NCI-H524 (cell line): ENCODE measurements around the gene SH2B3.
"Not testable (repeated sequence)": the region's sequence is repeated elsewhere in the genome, so short reads cannot be mapped to it uniquely, and the experiment has no call there.

ENCODE experiments used
- DNase-seq, 2 experiments: peaks; one replicate each; lab custom pipeline; 2025; lab: John Stamatoyannopoulos, UW

The SH2B3 gene

DNA sequence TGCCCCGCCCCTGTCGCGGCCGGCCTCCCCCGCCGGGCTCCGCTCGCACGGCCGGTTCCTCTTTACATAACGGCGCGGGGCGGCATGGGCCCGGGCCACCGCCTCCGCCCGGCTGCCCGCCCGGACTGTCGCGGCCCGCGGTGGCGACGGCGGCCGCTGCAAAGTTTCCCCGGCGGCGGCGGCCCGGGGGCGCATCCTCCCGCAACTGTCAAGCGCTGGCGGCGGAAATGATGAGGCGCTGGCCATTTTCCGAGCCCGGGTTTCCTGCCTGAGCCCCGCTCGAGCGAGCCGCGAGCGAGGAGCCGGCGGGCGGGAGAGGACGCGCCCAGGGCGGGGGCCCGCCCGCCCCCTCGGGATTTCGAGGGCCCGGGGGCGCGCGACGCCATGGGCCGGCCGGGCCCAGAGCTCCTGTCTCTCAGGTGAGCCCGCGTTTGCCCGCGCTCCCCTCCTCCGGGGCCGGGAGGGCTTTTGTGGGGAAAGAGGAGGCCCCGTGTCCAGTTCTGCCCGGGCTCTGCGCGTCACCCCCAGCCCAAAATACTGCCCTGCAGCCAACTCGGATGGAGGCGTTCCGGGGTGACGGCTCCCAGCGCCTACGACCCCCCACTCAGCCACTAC is at the start of gene SH2B3:
SH2B3 (plus strand) TSS at position 65 of the 615 bp plus-strand sequence. CDS start 12,223 bp downstream, outside the sequence.
- DNase-seq, result peak in 1 of 2 experiments; percentile 55

DNA sequence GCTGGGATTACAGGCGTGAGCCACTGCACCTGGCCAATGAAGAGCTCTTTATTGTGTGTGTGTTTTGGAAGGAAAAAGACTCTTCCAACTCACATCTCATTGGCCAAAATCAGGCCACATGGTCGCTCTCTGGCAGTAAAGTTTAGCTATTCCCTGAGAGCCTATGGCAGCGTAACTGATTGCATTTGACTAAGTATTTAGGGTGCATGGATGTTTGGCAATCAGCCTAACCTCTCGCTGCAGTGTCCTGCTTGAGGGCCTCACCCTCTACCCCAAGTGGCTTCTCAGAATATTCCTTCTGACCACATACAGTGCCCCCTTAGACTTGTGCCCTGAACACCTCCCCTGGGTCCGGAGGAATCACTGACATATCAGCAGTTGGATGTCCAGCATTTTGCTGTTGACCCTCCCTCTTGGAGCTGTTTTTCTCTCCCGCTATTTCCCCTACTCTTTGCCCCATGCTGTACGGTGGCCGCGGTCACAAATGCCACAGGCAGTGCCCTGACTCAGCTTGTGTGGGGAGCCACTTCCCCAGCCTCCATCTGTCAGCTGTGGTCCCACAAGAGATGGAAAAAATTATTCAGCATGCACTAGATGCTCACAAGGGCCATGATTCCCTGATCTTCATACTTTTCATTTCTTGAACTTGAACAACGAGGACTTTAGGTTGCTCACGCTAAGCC is 46.4 kb upstream of the SH2B3 start:
- DNase-seq, result no peak

DNA sequence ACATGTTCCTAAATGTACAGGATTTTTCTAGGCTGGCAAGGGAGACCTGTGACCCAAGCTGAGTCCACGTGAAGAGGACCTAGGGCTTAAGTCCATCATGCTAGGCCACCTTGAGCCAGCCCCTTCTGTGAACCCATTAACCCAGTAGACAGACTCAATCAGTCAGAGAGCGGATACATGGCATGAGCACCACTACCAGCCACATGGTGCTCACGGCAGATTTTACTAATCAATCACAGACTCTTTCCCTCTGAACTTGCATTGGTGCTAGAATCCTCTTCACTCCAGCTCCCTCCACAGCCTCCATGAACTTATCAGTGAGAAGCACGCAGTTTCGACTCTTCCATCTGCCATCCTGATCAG is 45.8 kb upstream of the SH2B3 start:
- DNase-seq, result no peak

DNA sequence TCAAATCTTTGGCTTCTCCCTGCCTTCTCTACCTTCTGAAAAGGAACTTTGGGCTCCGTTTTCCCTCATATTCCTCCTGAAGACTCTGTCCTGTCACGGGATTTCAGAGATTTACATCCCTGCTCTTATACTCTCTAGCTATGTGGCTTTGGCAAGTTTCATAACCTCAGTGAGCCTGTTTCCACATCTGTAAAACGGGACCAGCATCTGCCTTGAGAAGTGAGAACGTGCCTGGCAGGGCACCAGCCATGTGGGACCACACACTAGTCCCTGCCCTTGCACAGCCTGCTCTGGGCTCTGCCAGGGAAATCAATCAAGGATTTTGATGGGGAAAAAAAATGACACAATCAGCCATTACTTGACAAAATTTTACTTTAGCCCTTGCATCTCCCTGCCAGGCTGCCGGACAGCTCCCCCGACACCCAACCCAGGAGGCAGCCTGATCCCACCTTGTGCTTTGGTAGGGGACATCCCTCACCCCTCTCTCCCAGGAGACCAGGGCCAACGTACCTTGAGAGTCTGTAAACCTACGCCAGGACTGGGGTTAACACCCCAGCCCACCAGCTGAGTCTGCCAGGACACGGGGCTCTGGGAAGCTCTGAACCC is 45.3 kb upstream of the SH2B3 start:
- DNase-seq, result no peak

DNA sequence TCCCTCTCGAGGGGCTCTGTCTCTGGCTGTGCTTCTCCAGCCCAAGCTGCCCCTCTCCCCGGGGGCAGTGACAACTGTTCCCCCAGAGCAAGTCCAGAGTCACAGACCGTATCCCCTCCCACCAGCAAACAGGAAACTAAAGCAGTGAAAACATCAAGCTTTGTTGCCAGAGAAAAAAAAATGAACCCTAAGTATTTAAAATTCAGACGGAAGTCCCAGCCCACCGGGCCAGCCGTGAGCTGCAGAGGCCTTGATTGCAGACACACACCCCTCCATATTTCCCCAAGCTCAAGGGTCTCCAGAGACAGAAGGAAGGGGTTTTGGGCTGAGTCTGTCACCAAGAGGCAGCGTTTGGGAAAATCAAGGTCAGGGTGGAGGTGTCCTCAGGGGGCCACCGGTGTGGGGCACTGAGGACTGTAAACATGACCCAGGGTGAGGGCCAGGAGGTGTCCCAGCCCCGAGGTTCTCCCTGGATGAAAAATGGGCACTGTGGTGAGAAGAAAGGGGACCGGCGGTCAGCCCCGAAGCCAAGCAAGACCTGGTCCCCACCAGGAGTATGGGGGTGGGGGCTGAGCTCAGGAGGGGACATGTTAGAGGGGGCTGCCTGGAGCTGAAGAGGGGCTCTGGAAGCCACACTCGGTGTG is 44.5 kb upstream of the SH2B3 start:
- no peak for DNase-seq

DNA sequence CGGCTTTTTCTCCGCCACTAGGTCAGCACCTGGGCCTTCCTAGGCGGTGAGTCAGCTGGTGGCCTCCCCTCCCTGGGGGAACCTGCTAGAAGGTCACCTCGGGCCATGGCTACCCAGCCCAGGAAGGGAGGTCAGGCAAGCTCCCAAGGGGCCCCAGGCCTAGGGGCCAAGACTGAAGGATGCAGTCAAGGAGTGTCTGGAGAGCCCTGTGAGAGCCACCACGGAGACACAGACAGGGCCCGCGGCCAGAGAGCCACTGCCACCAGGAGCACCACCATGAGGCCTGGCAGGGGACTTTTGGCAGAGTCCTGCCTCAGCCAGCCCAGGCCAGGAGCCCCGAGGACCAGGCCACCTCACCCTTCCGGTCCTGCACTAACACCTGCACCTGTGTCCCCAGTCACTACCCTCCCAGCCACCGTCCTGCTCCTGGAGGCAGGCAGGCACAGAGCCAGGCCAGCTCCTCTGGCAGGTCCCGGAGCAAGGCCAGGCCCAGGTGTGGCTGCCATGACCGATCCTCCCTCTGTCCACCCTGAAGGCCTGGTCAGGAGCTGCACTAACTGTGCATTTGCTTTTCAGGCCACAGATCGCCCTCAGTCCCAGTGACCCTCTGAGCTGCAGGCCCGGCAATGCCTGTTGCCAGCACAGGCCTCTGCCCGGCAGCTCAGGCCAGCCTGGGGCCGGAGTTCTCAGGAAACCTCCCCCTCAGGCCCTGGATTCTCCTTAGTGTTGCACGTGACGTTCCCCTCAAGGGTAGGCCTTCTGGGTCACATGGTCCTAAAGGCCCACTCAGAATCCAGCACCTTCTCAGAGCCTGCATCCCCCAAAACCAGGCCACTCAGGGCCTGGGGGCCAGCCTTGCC is 43.8 kb upstream of the SH2B3 start:
- no peak for DNase-seq

DNA sequence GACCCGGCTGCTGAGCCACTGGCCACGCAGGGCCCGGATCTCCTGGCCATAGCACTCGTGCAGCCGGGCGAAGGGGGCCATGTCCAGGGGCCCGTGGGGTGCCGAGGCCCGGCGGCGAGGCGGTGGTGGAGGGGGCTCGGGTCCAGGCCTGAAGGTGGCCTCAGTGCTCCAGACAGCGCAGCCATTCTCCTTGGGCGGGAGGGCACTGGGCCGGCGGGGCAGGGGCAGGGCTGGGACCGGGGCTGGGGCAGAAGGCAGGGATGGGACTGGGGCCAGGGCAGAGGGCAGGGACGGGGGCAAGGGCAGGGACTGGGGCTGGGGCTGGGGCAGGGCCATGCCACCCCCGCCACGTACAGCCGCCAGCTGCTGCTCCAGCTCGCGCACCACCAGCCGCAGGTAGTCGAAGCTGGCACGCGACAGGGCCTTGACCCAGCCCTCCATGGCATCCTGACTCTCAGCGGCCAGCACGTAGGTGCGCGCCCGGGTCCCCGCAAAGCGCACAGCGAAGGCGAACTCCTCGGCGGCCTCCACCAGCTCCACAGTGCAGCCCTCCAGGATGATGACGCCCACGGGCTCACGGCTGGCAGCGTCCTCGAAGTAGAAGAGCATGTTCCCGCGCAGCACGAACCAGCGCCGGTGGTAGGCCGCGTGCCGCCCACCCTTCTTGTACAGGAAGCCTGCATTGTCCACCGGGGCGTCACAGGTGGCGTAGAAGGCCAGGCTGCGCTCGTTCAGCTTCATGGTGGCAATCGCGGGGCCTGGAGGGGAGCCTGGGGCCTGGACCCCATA is 42.8 kb upstream of the SH2B3 start:
- DNase-seq, result no peak

DNA sequence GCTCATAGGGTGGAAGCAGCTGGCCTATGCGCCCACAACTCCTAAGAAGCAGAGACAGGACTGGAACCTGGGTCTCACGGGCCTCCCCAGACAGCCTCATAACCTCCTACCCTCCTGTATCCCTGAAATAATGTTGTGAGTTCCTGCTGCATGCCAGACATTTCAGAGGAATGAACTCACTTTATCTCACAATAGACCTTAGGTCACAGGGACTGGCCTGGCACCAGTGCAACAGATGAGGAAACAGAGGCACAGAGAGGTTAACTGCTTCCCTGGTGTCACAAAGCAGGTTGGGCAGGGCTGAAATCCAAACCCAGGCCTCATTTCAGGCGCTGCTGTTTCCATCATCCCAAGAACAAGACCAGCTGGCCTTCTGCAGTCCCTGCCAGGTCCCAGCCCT is 42.1 kb upstream of the SH2B3 start:
- DNase-seq, result no peak

DNA sequence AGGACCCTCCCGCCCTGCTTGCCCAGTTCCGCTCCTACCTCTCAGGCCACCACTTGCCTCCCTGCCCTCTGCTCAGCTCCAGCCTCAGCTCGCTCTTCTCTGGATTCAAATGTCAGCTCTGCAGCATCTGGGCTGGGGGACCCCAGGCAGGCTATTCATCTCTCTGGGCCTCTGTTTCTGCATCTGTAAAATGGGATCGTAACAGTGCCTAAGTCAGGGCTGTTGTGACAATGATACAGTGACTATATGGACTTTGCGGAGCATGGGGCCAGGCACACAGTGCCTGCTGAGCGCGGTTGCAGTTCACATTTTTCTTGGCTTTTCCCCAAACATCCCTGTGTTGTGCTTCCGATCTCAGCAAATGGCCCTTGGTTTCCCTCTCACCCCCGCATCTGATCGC is 39.6 kb upstream of the SH2B3 start:
- DNase-seq, result no peak

DNA sequence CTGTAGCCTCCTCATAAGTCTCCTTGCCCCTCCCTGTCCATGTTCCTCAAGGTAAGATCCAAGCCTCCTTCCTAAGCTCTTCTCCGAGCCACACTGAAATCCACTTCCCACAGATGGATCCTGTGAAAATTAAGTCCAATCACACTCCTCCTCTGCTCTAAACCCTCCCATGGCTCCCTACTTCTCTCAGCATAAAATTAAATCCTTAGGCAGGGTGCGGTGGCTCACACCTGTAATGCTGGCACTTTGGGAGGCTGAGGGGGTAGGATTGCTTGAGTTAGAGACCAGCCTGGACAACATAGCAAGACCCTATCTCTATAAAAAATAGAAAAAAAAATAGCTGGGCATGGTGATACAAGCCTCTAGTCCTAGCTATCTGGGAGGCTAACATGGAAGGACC is 39.1 kb upstream of the SH2B3 start:
- DNase-seq, result no peak

DNA sequence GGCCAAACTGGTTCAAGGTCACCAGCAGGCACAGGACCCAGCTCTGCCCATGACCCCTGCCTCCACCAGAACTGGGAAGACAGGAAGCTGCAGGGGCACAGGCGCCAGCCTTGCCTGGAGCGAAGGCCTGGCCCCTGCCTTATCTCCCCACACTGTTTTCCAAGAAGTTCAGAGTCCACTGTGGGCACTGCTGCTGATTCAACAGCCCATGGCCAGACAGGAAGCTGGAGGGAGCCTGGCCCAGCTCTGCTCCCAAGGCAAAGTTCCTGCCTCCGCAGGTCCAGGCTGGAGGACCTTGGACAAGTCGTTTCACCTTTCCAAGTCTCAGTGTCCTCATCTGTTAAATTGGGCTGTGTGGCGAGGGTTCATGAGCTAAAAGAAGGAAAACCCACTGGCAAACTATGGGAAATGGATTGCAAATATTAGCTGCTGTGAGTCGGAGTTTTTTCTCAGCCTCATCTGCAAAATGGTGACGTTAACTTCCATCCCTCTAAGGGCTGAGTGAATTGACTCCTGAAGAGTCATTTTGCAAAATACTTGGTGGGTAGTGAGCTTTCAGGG is 38.0 kb upstream of the SH2B3 start:
- no peak for DNase-seq

DNA sequence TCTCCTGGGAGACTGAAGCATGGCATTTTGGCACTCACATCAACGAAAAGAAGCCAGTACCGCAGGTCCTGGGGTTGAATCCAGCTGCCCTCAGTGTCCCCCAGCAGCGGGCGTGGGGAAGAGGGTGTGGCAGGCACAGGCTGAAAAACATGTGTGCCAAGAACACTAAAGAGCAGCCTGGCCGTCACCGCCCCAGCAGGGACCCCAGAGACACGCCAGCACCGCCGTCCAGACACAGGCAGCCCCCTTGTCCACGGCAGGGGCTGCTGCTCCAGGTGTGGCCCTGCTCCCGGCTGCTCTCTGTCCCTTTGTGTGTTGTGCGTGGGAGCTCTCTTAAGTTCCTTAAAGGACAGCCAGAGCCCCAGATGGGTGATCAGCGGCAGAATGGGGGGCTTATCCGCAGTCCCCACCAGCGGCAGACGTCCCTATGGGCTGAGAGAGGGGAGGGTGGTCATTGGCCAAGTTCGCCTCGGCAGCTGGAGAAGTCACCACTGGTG is 37.4 kb upstream of the SH2B3 start:
- no peak for DNase-seq

DNA sequence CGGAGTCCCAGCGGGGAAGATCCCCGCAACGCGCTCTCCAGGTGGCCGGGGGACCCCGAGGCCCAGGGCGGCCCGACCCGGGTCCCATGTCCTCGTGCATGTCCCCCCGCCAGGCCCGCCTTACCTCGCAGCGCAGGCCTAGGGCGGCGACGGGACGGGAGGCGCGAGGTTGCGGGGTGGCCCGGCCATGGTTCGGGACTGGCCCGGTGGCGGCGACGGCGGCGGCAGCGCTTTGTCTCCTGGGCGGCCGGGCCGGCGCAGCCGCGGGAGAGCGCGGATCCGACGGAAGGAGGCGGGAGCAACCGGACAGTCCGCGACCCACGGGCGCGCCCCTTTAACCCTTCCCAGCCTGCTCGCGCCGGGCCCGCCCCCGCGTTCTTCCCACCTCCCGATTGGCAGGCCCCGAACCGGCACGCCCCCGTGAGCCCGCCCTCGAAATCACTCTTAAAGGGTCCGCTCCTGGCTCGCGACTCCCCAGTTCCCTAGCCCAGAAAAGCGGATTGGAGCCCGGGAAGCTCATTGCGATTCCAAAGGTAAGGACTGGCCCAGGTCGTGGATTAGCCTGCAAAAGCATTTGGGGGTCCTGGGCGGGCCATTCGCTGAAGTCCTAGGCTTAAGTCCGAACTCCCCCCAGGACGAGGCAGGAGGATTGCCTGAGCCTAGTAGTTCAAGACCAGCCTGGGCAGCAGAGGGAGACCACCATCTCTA is 36.8 kb upstream of the SH2B3 start, which contains the start of gene PHETA1:
PHETA1 (minus strand) TSS at position 308 of the 708 bp plus-strand sequence. CDS start 5,668 bp downstream, outside the sequence.
- peak; percentile 65 to 77 for DNase-seq

DNA sequence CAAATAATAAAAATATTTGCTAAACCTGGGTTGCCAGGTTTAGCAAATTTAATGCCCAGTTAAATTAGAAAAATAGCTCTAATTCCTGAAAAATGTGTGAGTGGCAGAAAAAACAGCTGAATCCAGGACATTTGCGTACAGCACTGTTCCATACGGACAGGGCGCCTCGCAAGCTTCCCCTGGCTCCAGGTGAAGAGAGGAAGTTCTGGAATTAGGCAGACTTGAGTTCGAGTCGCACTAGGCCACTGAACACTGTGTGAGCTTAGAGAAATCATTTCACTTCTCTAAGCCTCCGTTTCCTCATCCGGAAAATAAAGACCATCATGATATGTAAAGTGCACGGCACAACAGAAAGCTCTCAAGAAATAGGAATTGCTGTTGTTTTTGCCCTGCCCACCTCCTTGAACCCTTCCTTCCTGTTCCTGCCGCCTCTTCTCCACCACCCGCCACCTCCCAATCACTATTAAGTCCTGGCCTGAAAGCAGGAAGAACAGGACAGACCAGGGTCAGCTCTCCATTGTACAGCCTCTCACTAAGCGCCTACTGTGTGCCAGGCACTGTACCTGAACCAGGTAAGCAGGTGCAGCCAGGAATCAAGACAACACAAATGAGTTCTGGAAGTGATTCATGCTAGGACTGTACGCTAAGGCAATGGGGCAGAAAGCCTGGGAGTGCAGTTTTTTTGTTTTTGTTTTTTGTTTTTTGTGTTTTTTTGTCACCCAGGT is 36.1 kb upstream of the SH2B3 start:
- DNase-seq, result no peak

DNA sequence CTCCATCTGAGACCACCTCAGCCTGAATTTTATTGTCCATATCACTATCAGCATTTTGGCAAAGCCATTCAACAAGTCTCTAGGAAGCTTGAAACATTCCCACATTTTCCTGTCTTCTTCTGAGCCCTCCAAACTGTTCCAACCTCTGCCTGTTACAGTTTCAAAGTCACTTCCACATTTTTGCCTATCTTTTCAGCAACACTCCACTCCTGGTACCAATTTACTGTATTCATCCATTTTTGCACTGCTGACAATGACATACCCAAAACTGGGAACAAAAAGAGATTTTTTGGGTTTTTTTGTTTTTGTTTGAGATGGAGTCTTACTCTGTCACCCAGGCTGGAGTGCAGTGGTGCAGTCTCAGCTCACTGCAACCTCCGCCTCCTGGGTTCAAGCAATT is 32.5 kb upstream of the SH2B3 start:
- not testable (repeated sequence) for DNase-seq

DNA sequence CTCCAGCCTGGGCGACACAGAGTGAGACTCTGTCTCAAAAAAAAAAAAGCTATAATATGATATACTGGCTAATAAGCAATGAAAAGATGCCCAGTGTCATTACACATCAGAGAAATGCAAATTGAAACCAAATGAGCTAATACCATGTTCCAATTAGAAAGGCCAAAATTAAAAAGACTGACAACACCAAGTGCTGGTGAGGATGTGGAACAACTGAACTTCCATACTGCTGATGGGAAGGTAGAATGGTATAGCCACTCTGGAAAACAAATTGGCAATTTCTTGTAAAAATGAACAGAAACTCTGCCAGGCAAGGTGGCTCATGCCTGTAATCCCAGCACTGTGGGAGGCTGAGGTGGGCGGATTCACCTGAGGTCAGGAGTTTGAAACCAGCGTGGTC is 28.3 kb upstream of the SH2B3 start:
- no peak for DNase-seq

DNA sequence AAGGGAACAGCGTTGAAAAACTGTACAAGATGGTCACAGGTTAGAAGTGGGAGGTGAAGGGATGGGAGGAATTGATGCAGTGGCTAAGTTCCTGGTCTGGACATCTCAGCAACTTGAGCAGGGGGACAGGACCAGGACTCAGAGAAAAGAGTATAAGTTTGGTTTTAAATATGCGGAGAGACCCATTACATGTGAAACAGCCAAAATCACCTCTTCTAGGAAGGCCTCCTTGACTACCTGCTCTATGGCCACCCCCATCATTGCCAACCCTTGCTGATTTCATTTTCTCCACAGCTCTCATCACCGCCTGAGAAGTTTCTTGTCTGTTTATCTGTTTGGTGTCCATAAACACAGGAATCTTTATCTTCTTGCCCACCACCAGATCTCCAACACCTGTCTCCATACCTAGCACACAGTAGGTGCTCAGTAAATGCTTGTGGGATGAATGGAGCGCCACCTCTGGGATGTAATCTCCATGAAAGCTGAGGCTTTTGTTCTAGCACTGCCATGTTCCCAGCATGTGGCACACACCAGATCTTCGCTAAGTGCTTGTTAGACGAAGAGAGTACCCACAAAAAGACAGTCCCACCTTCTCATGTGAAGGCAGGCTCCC is 25.7 kb upstream of the SH2B3 start:
- DNase-seq, result no peak

DNA sequence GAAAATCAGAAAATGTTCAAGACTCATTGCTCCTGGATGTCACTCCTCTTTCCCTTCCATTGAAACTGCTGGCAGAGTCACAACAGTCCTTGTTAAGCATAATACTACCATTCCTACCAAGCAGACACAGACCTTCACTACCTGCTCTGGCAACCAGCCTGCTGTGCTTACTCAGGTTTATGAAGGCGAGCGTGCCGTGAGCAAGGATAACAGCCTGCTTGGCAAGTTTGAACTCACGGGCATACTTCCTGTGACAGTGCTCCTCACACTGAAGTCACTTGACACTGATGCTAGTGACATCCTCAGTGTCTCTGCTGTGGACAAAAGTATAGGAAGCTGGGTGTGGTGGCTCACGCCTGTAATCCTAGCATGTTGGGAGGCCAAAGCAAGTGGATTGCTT is 21.1 kb upstream of the SH2B3 start:
- DNase-seq, result no peak

DNA sequence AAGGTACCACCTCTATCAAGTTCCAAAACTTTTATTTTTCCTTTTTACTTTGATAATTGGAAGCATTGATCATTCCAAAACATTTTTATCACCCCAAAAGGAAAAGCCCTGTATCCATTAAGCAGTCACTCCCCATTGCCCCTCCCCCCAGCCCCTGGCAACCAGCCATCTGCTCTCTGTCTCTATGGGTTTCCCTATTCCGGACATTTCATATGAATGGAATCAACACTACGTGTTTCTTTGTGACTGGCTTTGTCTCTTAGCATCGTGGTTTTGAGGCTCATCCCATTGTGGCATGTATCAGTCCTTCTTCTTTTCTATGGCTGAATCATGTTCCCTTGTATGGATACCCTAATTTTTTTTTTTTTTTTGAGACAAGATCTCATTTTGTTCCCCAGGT is 18.8 kb upstream of the SH2B3 start:
- peak in 1 of 2 experiments; percentile 23 for DNase-seq
